Panc1 (cell line): ENCODE data around the gene STYK1. TPM values are rescaled to one million over a fixed set of nuclear protein-coding genes. Genes with fewer than 3 reads are reported as not detected.

Source experiments
- ATAC-seq: fragments of 200-7000 bp; cut with Tn5 transposase; 2 replicates; pipeline ENCODE4 v1.9.1; 2020; ENCODE audit warnings: mild to moderate bottlenecking, moderate library complexity
- BruUV-seq: library from RNA; stranded (reverse); fragments of 400-500 nt; replicated peaks from 2 replicates; lab custom pipeline; 2021; lab: Mats Ljungman, UMichigan
- CTCF ChIA-PET: fragments of 300-600 bp; sonication (Branson Sonifier 250); formaldehyde crosslinking; loops from one replicate; lab custom pipeline; 2022; ENCODE audit warnings: antibody characterized with exemption; lab: Charles Lee
- POLR2A ChIA-PET: fragments of 300-600 bp; sonication (Branson Sonifier 250); formaldehyde crosslinking; loops from one replicate; lab custom pipeline; 2022; ENCODE audit warnings: antibody characterized with exemption; lab: Charles Lee
- DNase-seq: peaks from one replicate; pipeline ENCODE4 v3.0.0-alpha.2; 2010; ENCODE audit warnings: low read depth, low spot score
- H3K27ac ChIP-seq: 2 replicates; pipeline ENCODE4 v1.5.1; 2011; ENCODE audit warnings: mild to moderate bottlenecking, low read length, inconsistent platforms
- H3K27me3 ChIP-seq: fragments of 200-500 bp; sonication (Bioruptor generic); 2 replicates; pipeline ENCODE4 v1.6.0; 2014; ENCODE audit warnings: low read length, inconsistent platforms; ENCODE audit not compliant: control insufficient read depth, insufficient read depth
- H3K36me3 ChIP-seq: fragments of 200-500 bp; sonication (Bioruptor generic); 2 replicates; pipeline ENCODE4 v1.5.1; 2014; ENCODE audit warnings: inconsistent platforms, mild to moderate bottlenecking, low read length, moderate library complexity; ENCODE audit not compliant: control insufficient read depth, insufficient read depth
- H3K4me1 ChIP-seq: 2 replicates; pipeline ENCODE4 v1.5.1; 2011; ENCODE audit warnings: inconsistent platforms, mild to moderate bottlenecking, low read length, moderate library complexity; ENCODE audit not compliant: control insufficient read depth, insufficient read depth
- H3K4me3 ChIP-seq, 2 experiments: 2 replicates each; pipeline ENCODE4 v1.5.1; 2011 to 2012; ENCODE audit warnings: low read depth in 2 of 2, low read length in 2 of 2, mild to moderate bottlenecking in 2 of 2, inconsistent platforms in 1 of 2, moderate library complexity in 1 of 2
- H3K9me3 ChIP-seq: fragments of 200-500 bp; sonication (Bioruptor generic); 2 replicates; pipeline ENCODE4 v1.5.1; 2014; ENCODE audit warnings: low read depth, mild to moderate bottlenecking, inconsistent platforms, low read length, moderate library complexity; ENCODE audit not compliant: control insufficient read depth, insufficient read depth
- POLR2AphosphoS5 ChIP-seq: IDR thresholded peaks from 2 replicates; pipeline ENCODE4 v1.6.1; 2012; ENCODE audit warnings: mild to moderate bottlenecking, low read depth, low read length, moderate library complexity
- SIN3A ChIP-seq: IDR thresholded peaks from 2 replicates; pipeline ENCODE4 v1.6.1; 2012; ENCODE audit warnings: low read depth, mild to moderate bottlenecking, low read length, moderate library complexity, borderline replicate concordance; ENCODE audit not compliant: insufficient read depth
- TCF7L2 ChIP-seq: IDR thresholded peaks from 2 replicates; pipeline ENCODE4 v1.6.1; 2011; ENCODE audit warnings: mild to moderate bottlenecking, low read depth, low read length, inconsistent platforms
- in situ Hi-C: cut with HindIII; loops from 2 replicates; pipeline ENCODE4 v1.10.0; 2016; ENCODE audit warnings: low sequenced_read_pairs, low pct_unique_long_range_greater_than_20kb
- intact Hi-C: fragments of 100-400 bp; cut with micrococcal nuclease; formaldehyde crosslinking; loops from one replicate; pipeline ENCODE4 v1.10.0; 2022; ENCODE audit not compliant: unreplicated experiment
- total RNA-seq: library from RNA; stranded (reverse); gene quantifications from one replicate; pipeline ENCODE4 v1.2.1, GENCODE V29; 2021; ENCODE audit not compliant: unreplicated experiment
- TF ChIP-seq, protein P1 (sequence below): fragments of 450-650 bp; IDR thresholded peaks from 2 replicates; pipeline ENCODE4 v1.5.1; 2017; ENCODE audit warnings: mild to moderate bottlenecking
- TF ChIP-seq, protein P2 (sequence below), 2 experiments: IDR thresholded peaks; 2 replicates each; pipeline ENCODE4 v1.6.1; 2011 to 2012; ENCODE audit warnings: low read depth in 2 of 2, control low read depth in 1 of 2, low read length in 1 of 2, mild to moderate bottlenecking in 1 of 2, moderate library complexity in 1 of 2; ENCODE audit not compliant: insufficient read depth in 1 of 2

STYK1 gene
- total RNA-seq, 1 experiment from 2014 or later = 0.85 TPM

DNA sequence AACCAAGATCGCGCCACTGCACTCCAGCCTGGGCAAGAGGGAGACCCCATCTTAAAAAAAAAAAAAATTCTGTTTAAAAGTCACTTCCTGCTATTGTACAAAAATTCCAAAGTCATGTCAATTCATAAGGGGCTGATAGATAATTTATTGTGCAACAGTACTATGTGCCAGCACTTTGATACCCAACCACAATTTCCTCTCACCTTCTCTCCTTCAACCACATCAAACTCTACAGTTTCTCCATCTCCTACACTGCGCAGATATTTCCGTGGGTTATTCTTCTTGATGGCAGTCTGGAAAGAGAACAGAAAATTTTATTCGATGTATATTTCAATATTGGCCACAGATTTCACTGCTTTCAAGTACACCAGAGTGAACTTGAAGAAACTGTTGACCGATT, 41.6 kb upstream of the STYK1 start:
- peak overlapping the region; percentile 66; the same call in 1 of the 2 replicates for H3K27ac ChIP-seq
- ATAC-seq = no peak
- no peaks in the 10 kb centered on the region for H3K9me3 ChIP-seq
- H3K4me3 ChIP-seq = no peak overlapping the region
- TF ChIP-seq, protein P1, sequence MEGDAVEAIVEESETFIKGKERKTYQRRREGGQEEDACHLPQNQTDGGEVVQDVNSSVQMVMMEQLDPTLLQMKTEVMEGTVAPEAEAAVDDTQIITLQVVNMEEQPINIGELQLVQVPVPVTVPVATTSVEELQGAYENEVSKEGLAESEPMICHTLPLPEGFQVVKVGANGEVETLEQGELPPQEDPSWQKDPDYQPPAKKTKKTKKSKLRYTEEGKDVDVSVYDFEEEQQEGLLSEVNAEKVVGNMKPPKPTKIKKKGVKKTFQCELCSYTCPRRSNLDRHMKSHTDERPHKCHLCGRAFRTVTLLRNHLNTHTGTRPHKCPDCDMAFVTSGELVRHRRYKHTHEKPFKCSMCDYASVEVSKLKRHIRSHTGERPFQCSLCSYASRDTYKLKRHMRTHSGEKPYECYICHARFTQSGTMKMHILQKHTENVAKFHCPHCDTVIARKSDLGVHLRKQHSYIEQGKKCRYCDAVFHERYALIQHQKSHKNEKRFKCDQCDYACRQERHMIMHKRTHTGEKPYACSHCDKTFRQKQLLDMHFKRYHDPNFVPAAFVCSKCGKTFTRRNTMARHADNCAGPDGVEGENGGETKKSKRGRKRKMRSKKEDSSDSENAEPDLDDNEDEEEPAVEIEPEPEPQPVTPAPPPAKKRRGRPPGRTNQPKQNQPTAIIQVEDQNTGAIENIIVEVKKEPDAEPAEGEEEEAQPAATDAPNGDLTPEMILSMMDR = no peak
- TF ChIP-seq, protein P2, sequence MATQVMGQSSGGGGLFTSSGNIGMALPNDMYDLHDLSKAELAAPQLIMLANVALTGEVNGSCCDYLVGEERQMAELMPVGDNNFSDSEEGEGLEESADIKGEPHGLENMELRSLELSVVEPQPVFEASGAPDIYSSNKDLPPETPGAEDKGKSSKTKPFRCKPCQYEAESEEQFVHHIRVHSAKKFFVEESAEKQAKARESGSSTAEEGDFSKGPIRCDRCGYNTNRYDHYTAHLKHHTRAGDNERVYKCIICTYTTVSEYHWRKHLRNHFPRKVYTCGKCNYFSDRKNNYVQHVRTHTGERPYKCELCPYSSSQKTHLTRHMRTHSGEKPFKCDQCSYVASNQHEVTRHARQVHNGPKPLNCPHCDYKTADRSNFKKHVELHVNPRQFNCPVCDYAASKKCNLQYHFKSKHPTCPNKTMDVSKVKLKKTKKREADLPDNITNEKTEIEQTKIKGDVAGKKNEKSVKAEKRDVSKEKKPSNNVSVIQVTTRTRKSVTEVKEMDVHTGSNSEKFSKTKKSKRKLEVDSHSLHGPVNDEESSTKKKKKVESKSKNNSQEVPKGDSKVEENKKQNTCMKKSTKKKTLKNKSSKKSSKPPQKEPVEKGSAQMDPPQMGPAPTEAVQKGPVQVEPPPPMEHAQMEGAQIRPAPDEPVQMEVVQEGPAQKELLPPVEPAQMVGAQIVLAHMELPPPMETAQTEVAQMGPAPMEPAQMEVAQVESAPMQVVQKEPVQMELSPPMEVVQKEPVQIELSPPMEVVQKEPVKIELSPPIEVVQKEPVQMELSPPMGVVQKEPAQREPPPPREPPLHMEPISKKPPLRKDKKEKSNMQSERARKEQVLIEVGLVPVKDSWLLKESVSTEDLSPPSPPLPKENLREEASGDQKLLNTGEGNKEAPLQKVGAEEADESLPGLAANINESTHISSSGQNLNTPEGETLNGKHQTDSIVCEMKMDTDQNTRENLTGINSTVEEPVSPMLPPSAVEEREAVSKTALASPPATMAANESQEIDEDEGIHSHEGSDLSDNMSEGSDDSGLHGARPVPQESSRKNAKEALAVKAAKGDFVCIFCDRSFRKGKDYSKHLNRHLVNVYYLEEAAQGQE (IDR thresholded peaks at IDR 0.05; ENCODE audit: insufficient read depth in 1 of 2, low read depth in 2 of 2, low read length in 1 of 2) = no peak
- TF ChIP-seq SIN3A (no peak), TCF7L2 (no peak), POLR2AphosphoS5 (no peak)
- in situ Hi-C loops = no loop called here
- ChIA-PET CTCF (no interaction called here), POLR2A (no interaction called here)
- intact Hi-C loops = no loop called here
- no peaks in the 10 kb centered on the region for H3K27me3 ChIP-seq
- peaks cover 45% of the 10 kb centered on the region for H3K4me1 ChIP-seq
- peaks cover 31% of the 10 kb centered on the region for H3K36me3 ChIP-seq
- no peak for DNase-seq
- BruUV-seq = no TSS peak

DNA sequence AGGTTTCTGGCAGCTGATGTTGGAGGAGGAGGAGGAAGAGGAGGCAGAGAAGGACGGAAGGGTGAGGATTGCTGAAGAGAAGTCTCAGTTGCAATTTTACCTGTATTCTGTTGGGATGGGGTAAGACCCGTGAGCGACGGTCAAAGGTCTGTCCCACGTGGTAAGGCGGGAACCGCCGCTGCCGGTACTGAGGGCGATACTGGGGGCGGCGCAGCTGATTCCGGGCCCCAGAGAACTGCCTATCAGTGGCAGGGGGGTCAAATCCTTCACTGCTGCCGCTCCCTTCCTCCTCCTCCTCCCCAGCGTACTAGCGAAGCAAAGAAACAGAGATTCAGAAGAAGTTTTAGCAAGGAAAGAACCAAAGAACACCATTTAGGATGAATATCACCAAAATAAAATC, 36.0 kb upstream of the STYK1 start:
- no peak for DNase-seq
- Histone ChIP-seq H3K27ac (no peak overlapping the region), H3K27me3 (no peaks in the 10 kb centered on the region), H3K36me3 (peaks cover 39% of the 10 kb centered on the region), H3K4me1 (no peaks in the 10 kb centered on the region), H3K9me3 (no peaks in the 10 kb centered on the region), H3K4me3 (no peak overlapping the region)
- CTCF ChIA-PET = no interaction called here
- POLR2A ChIA-PET = no interaction called here
- ATAC-seq = no peak
- intact Hi-C loops = no loop called here
- in situ Hi-C loops = no loop called here
- BruUV-seq = no TSS peak
- TF ChIP-seq SIN3A = no peak

DNA sequence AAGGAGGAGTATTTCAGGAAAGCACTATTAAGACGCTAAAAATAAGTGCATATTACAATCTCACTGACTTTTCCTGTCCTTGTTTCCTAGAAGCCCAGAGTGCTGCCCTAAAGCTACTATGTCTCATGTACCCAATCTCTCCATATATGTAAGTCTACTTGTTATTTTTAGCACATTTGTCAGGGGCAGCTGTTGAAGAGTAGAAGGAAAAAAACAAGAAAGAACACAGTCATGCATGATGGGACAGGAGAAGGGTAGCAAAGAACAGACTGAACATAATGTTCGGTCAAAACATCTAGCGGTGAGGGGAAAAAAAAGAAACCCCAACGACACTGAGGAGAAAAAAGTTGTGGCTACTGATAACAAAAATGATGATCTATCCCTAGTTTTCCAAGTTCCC, 35.0 kb upstream of the STYK1 start:
- no peaks in the 10 kb centered on the region for H3K9me3 ChIP-seq
- DNase-seq (no peak), ATAC-seq (no peak)
- no TSS peak for BruUV-seq
- no peaks in the 10 kb centered on the region for H3K4me1 ChIP-seq
- POLR2A ChIA-PET = no interaction called here
- H3K36me3 ChIP-seq = peaks cover 32% of the 10 kb centered on the region
- no peak overlapping the region for H3K27ac ChIP-seq
- H3K27me3 ChIP-seq = no peaks in the 10 kb centered on the region
- CTCF ChIA-PET = no interaction called here
- TF ChIP-seq, protein P1 = no peak
- TF ChIP-seq TCF7L2 (no peak), POLR2AphosphoS5 (no peak), SIN3A (no peak)
- TF ChIP-seq, protein P2 (IDR thresholded peaks at IDR 0.05; ENCODE audit: insufficient read depth in 1 of 2, low read depth in 2 of 2, low read length in 1 of 2) = no peak
- intact Hi-C loops (no loop called here), in situ Hi-C loops (no loop called here)
- no peak overlapping the region for H3K4me3 ChIP-seq
